ENCODE data around the gene SYF2.
"Not testable (repeated sequence)": the region's sequence is repeated elsewhere in the genome, so short reads cannot be mapped to it uniquely, and the experiment has no call there.

SYF2 gene

GRCh38 chr1:25247829-25248754 lies 15.8 kb upstream of the SYF2 start:
- in situ Hi-C loops (cut with HindIII; ENCODE audit: low pct_ligation_motif_present, low pct_unique_long_range_greater_than_20kb, low sequenced_read_pairs), result no loop called here
- no peak for DNase-seq

GRCh38 chr1:25247024-25247828 lies 14.9 kb upstream of the SYF2 start, which contains the start of gene RSRP1:
Gene RSRP1, minus strand, starts transcription at chr1:25247454. Its CDS starts 491 bp downstream, at chr1:25246963.
- in situ Hi-C loops (cut with HindIII; ENCODE audit: low pct_ligation_motif_present, low pct_unique_long_range_greater_than_20kb, low sequenced_read_pairs), result no loop called here
- peak; percentile 96 for DNase-seq

- in situ Hi-C loops (cut with HindIII; ENCODE audit: low pct_ligation_motif_present, low pct_unique_long_range_greater_than_20kb, low sequenced_read_pairs), result no loop called here
These were observed 14.3 kb upstream of the SYF2 start for GRCh38 chr1:25246600-25247023.

GRCh38 chr1:25245809-25246599 lies 13.7 kb upstream of the SYF2 start:
- peak; percentile 40 for DNase-seq
- in situ Hi-C loops (cut with HindIII; ENCODE audit: low pct_ligation_motif_present, low pct_unique_long_range_greater_than_20kb, low sequenced_read_pairs), result no loop called here

More at GRCh38 chr1:25246600-25247023, 14.3 kb upstream of the SYF2 start:
- peak; percentile 26 for DNase-seq

GRCh38 chr1:25245393-25245792 lies 13.1 kb upstream of the SYF2 start:
- DNase-seq, result no peak
- in situ Hi-C loops (cut with HindIII; ENCODE audit: low pct_ligation_motif_present, low pct_unique_long_range_greater_than_20kb, low sequenced_read_pairs), result no loop called here

- DNase-seq, result no peak
- in situ Hi-C loops (cut with HindIII; ENCODE audit: low pct_ligation_motif_present, low pct_unique_long_range_greater_than_20kb, low sequenced_read_pairs), result no loop called here
These were observed 11.6 kb upstream of the SYF2 start for GRCh38 chr1:25243907-25244306.

- in situ Hi-C loops (cut with HindIII; ENCODE audit: low pct_ligation_motif_present, low pct_unique_long_range_greater_than_20kb, low sequenced_read_pairs), result no loop called here
These were observed 7.6 kb upstream of the SYF2 start for GRCh38 chr1:25239681-25240541.

GRCh38 chr1:25238046-25238445 lies 5.7 kb upstream of the SYF2 start:
- in situ Hi-C loops (cut with HindIII; ENCODE audit: low pct_ligation_motif_present, low pct_unique_long_range_greater_than_20kb, low sequenced_read_pairs), result no loop called here
- DNase-seq, result no peak

More at GRCh38 chr1:25239681-25240541, 7.6 kb upstream of the SYF2 start:
- peak; percentile 88 for DNase-seq

- DNase-seq; in situ Hi-C loops (cut with HindIII; ENCODE audit: low pct_ligation_motif_present, low pct_unique_long_range_greater_than_20kb, low sequenced_read_pairs): not testable (repeated sequence)
These were observed 4.0 kb upstream of the SYF2 start for GRCh38 chr1:25236261-25236660.

GRCh38 chr1:25235411-25235810 lies 3.1 kb upstream of the SYF2 start:
- in situ Hi-C loops (cut with HindIII; ENCODE audit: low pct_ligation_motif_present, low pct_unique_long_range_greater_than_20kb, low sequenced_read_pairs); DNase-seq: not testable (repeated sequence)

GRCh38 chr1:25232866-25233784 lies 823 bp upstream of the SYF2 start:
- in situ Hi-C loops (cut with HindIII; ENCODE audit: low pct_ligation_motif_present, low pct_unique_long_range_greater_than_20kb, low sequenced_read_pairs), result no loop called here
- DNase-seq, result peak; percentile 89

- DNase-seq, result no peak
- in situ Hi-C loops (cut with HindIII; ENCODE audit: low pct_ligation_motif_present, low pct_unique_long_range_greater_than_20kb, low sequenced_read_pairs), result no loop called here
These were observed 8.8 kb downstream of the SYF2 start for GRCh38 chr1:25223471-25223870.

- no peak for DNase-seq
- in situ Hi-C loops (cut with HindIII; ENCODE audit: low pct_ligation_motif_present, low pct_unique_long_range_greater_than_20kb, low sequenced_read_pairs), result no loop called here
These were observed 9.7 kb downstream of the SYF2 start for GRCh38 chr1:25222606-25223005.

- in situ Hi-C loops (cut with HindIII; ENCODE audit: low pct_ligation_motif_present, low pct_unique_long_range_greater_than_20kb, low sequenced_read_pairs), result no loop called here
- DNase-seq, result no peak
These were observed 11.6 kb downstream of the SYF2 start for GRCh38 chr1:25220666-25221065.

GRCh38 chr1:25219661-25220251 lies 12.5 kb downstream of the SYF2 start:
- DNase-seq, result no peak
- in situ Hi-C loops (cut with HindIII; ENCODE audit: low pct_ligation_motif_present, low pct_unique_long_range_greater_than_20kb, low sequenced_read_pairs), result no loop called here

GRCh38 chr1:25217598-25218232 lies 14.6 kb downstream of the SYF2 start:
- in situ Hi-C loops (cut with HindIII; ENCODE audit: low pct_ligation_motif_present, low pct_unique_long_range_greater_than_20kb, low sequenced_read_pairs), result no loop called here
- DNase-seq, result no peak

Measured in ACHN (cell line).